ENCODE results near the gene INO80C. TPM values are rescaled to one million over a fixed set of nuclear protein-coding genes. Genes with fewer than 3 reads are reported as not detected.

Gene INO80C
- total RNA-seq, 1 donor from 2014 or later: 24.6 TPM

DNA sequence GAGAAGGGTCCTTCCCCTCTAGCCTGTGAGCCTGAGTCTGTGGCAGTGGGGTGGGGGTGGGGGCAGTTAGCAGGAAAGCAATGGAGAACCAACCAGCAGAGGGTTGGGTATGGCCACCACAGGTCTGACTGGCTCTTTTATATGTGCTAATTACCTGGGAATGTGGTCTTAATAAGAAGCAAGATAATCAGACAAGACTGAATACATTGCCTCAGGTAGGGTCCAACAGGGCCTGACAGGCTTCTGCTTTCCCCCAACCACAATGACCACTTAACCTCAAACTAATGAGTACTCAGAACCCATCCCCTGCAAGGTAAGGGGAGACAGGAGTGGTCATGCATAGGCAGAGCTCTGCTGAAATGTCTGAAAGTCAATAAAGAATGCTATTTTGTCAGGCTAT is 44.6 kb upstream of the INO80C start:
- Mint-ChIP-seq H3K4me3 (ENCODE audit: unreplicated experiment) (no peak overlapping the region), H3K4me1 (ENCODE audit: low read depth, unreplicated experiment) (no peaks in the 10 kb centered on the region), H3K36me3 (ENCODE audit: low read depth, unreplicated experiment) (no peaks in the 10 kb centered on the region), H3K27ac (ENCODE audit: unreplicated experiment) (no peak overlapping the region), H3K9me3 (ENCODE audit: unreplicated experiment) (no peaks in the 10 kb centered on the region), H3K27me3 (ENCODE audit: low read depth, unreplicated experiment) (no peaks in the 10 kb centered on the region)
- Histone ChIP-seq H4K20me1 (ENCODE audit: insufficient read depth, low read length) (no peaks in the 10 kb centered on the region), H2AFZ (ENCODE audit: low read depth, low read length) (no peak overlapping the region), H3K27ac (ENCODE audit: low read depth, low read length) (no peak overlapping the region), H3K4me3 (ENCODE audit: insufficient read depth, low read depth, low read length) (no peak overlapping the region), H3K27me3 (ENCODE audit: insufficient read depth, low read length) (no peaks in the 10 kb centered on the region), H3K4me2 (ENCODE audit: low read length) (no peak overlapping the region), H3K36me3 (ENCODE audit: insufficient read depth, low read length) (no peaks in the 10 kb centered on the region), H3K9ac (ENCODE audit: low read length) (no peak overlapping the region), H3K9me3 (ENCODE audit: insufficient read depth, low read depth, low read length) (no peaks in the 10 kb centered on the region), H3K4me1 (ENCODE audit: insufficient read depth, low read length) (no peaks in the 10 kb centered on the region), H3K79me2 (ENCODE audit: insufficient read depth, low read length) (no peaks in the 10 kb centered on the region)
- TF ChIP-seq EZH2 (IDR thresholded peaks at IDR 0.05; ENCODE audit: insufficient read depth, low read length): no peak
- TF ChIP-seq, protein P1, sequence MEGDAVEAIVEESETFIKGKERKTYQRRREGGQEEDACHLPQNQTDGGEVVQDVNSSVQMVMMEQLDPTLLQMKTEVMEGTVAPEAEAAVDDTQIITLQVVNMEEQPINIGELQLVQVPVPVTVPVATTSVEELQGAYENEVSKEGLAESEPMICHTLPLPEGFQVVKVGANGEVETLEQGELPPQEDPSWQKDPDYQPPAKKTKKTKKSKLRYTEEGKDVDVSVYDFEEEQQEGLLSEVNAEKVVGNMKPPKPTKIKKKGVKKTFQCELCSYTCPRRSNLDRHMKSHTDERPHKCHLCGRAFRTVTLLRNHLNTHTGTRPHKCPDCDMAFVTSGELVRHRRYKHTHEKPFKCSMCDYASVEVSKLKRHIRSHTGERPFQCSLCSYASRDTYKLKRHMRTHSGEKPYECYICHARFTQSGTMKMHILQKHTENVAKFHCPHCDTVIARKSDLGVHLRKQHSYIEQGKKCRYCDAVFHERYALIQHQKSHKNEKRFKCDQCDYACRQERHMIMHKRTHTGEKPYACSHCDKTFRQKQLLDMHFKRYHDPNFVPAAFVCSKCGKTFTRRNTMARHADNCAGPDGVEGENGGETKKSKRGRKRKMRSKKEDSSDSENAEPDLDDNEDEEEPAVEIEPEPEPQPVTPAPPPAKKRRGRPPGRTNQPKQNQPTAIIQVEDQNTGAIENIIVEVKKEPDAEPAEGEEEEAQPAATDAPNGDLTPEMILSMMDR (IDR thresholded peaks at IDR 0.05; ENCODE audit: insufficient read depth, low read depth, low read length): no peak
- no peak for FAIRE-seq
- DNase-seq (ENCODE audit: low read depth): no peak

DNA sequence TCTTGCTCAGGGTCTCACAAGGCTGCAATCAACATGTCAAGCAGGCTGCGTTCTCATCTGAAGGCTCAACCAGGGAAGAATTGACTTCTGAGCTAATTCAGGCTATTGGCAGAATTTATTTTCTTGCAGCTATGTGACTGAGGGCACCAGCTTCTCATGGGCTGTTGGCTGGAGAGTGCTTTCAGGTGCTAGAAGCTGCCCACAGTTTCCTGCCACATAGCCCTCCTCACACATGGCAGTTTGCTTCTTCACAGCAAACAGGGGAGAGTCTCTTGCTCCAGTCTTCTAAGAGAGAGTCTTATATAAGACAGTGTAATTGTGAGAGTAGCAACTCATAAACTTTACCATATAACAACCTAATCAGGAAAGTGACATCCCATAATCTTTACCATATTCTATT is 37.5 kb upstream of the INO80C start:
- no peaks in the 10 kb centered on the region for H3K9me3 ChIP-seq (ENCODE audit: insufficient read depth, low read depth, low read length)
- H3K36me3 ChIP-seq (ENCODE audit: insufficient read depth, low read length): no peaks in the 10 kb centered on the region
- H3K27me3 ChIP-seq (ENCODE audit: insufficient read depth, low read length): no peaks in the 10 kb centered on the region
- DNase-seq (ENCODE audit: low read depth): no peak
- peaks cover 1% of the 10 kb centered on the region for H3K36me3 Mint-ChIP-seq (ENCODE audit: low read depth, unreplicated experiment)
- FAIRE-seq: no peak
- no peak overlapping the region for H3K4me2 ChIP-seq (ENCODE audit: low read length)
- H3K4me3 ChIP-seq (ENCODE audit: insufficient read depth, low read depth, low read length): no peak overlapping the region
- H3K4me3 Mint-ChIP-seq (ENCODE audit: unreplicated experiment): no peak overlapping the region
- H3K27ac ChIP-seq (ENCODE audit: low read depth, low read length): no peak overlapping the region
- no peaks in the 10 kb centered on the region for H3K4me1 Mint-ChIP-seq (ENCODE audit: low read depth, unreplicated experiment)
- no peaks in the 10 kb centered on the region for H3K27me3 Mint-ChIP-seq (ENCODE audit: low read depth, unreplicated experiment)
- H3K27ac Mint-ChIP-seq (ENCODE audit: unreplicated experiment): no peak overlapping the region
- no peaks in the 10 kb centered on the region for H3K79me2 ChIP-seq (ENCODE audit: insufficient read depth, low read length)
- TF ChIP-seq, protein P1 (IDR thresholded peaks at IDR 0.05; ENCODE audit: insufficient read depth, low read depth, low read length): no peak
- no peak for TF ChIP-seq EZH2 (IDR thresholded peaks at IDR 0.05; ENCODE audit: insufficient read depth, low read length)
- H2AFZ ChIP-seq (ENCODE audit: low read depth, low read length): no peak overlapping the region
- H3K9me3 Mint-ChIP-seq (ENCODE audit: unreplicated experiment): peaks cover 12% of the 10 kb centered on the region
- no peaks in the 10 kb centered on the region for H3K4me1 ChIP-seq (ENCODE audit: insufficient read depth, low read length)
- no peak overlapping the region for H3K9ac ChIP-seq (ENCODE audit: low read length)
- no peaks in the 10 kb centered on the region for H4K20me1 ChIP-seq (ENCODE audit: insufficient read depth, low read length)

DNA sequence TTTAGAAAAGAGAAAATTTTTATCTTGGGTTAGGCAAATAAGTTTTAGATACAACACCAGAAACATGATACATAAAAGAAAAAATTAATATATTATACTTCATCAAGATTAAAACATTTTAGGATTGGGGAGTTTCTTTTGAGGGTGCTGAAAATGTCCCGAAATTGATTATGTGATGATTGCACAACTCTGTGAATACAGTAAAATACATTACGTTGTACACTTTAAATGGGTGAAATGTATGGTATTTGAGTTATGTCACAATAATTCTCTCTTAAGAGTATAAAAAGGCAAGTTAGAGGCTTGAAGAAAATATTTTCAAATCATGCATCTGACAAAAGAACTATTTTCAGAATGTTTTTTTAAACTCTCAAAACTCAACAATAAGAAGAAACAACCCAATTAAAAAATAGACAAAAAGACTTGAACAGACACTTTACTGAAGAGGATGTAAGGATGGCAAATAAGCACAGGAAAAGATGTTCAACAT is 36.2 kb upstream of the INO80C start:
- H3K4me1 Mint-ChIP-seq (ENCODE audit: low read depth, unreplicated experiment): no peaks in the 10 kb centered on the region

More for the DNA sequence above, 36.2 kb upstream of the INO80C start:
- Mint-ChIP-seq H3K27ac (ENCODE audit: unreplicated experiment) (no peak overlapping the region), H3K9me3 (ENCODE audit: unreplicated experiment) (peaks cover 12% of the 10 kb centered on the region), H3K4me3 (ENCODE audit: unreplicated experiment) (no peak overlapping the region), H3K27me3 (ENCODE audit: low read depth, unreplicated experiment) (no peaks in the 10 kb centered on the region), H3K36me3 (ENCODE audit: low read depth, unreplicated experiment) (peaks cover 1% of the 10 kb centered on the region)
- FAIRE-seq: no peak
- Histone ChIP-seq H2AFZ (ENCODE audit: low read depth, low read length) (no peak overlapping the region), H3K27me3 (ENCODE audit: insufficient read depth, low read length) (no peaks in the 10 kb centered on the region), H3K27ac (ENCODE audit: low read depth, low read length) (no peak overlapping the region), H3K9me3 (ENCODE audit: insufficient read depth, low read depth, low read length) (no peaks in the 10 kb centered on the region), H3K4me2 (ENCODE audit: low read length) (no peak overlapping the region), H3K9ac (ENCODE audit: low read length) (no peak overlapping the region), H3K4me1 (ENCODE audit: insufficient read depth, low read length) (no peaks in the 10 kb centered on the region), H3K4me3 (ENCODE audit: insufficient read depth, low read depth, low read length) (no peak overlapping the region), H4K20me1 (ENCODE audit: insufficient read depth, low read length) (no peaks in the 10 kb centered on the region), H3K79me2 (ENCODE audit: insufficient read depth, low read length) (no peaks in the 10 kb centered on the region), H3K36me3 (ENCODE audit: insufficient read depth, low read length) (no peaks in the 10 kb centered on the region)
- TF ChIP-seq EZH2 (IDR thresholded peaks at IDR 0.05; ENCODE audit: insufficient read depth, low read length): no peak
- TF ChIP-seq, protein P1 (IDR thresholded peaks at IDR 0.05; ENCODE audit: insufficient read depth, low read depth, low read length): no peak
- DNase-seq (ENCODE audit: low read depth): no peak

All from astrocyte (in vitro differentiated cells and primary cell).